Measurements from ENCODE around the gene PWP1.

DNA sequence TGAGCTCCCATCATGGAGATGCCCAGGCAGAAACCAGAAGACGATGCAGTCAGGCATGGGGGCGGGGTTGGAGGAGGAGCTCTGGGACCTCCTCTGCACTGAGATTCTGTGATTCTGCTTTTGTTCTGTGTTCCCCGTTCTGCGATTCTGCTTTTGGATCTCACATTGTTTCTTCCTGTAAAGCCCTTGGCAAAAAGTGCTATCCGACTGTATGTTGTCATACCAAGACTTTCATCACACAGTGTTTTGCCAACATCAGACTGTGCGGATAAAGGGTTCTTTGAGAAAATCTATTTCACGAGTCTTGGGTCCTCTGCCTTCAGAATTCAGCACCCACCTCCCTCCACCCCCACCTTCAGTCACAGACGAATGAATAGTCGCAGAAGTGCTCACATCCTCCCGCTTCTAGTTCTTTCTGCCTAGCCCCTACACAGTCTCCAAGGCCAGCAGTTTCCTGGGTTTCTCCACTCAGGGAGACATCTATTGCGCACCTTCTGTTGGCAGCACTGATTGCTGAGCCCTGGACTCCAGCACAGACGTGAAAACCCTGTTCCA lies 24.7 kb upstream of the PWP1 start:
- TF ChIP-seq EZH2phosphoT487 (IDR thresholded peaks at IDR 0.05), result no peak
- TF ChIP-seq, protein P1, sequence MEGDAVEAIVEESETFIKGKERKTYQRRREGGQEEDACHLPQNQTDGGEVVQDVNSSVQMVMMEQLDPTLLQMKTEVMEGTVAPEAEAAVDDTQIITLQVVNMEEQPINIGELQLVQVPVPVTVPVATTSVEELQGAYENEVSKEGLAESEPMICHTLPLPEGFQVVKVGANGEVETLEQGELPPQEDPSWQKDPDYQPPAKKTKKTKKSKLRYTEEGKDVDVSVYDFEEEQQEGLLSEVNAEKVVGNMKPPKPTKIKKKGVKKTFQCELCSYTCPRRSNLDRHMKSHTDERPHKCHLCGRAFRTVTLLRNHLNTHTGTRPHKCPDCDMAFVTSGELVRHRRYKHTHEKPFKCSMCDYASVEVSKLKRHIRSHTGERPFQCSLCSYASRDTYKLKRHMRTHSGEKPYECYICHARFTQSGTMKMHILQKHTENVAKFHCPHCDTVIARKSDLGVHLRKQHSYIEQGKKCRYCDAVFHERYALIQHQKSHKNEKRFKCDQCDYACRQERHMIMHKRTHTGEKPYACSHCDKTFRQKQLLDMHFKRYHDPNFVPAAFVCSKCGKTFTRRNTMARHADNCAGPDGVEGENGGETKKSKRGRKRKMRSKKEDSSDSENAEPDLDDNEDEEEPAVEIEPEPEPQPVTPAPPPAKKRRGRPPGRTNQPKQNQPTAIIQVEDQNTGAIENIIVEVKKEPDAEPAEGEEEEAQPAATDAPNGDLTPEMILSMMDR (IDR thresholded peaks at IDR 0.05), result no peak
- TF ChIP-seq EZH2 (IDR thresholded peaks at IDR 0.05), result no peak
